HL-60 (cell line): ENCODE data around the gene RSPH6A.

Experiments
- DNase-seq, 2 experiments: peaks; one replicate each; pipeline ENCODE4 v3.0.0-alpha.2; 2010 to 2020; ENCODE audit warnings: low read depth in 1 of 2, low spot score in 1 of 2
- H3K27ac ChIP-seq: fragments of 250-450 bp; sonication (Bioruptor Pico); replicated peaks from 2 replicates; pipeline ENCODE4 v1.5.1; 2020; ENCODE audit warnings: mild to moderate bottlenecking, moderate library complexity
- H3K27me3 ChIP-seq: fragments of 250-450 bp; sonication (Bioruptor Pico); 2 replicates; pipeline ENCODE4 v1.5.1; 2021; ENCODE audit warnings: mild to moderate bottlenecking, moderate library complexity; ENCODE audit not compliant: insufficient read depth, poor library complexity, severe bottlenecking
- H3K4me3 ChIP-seq: replicated peaks from 2 replicates; pipeline ENCODE4 v1.5.1; 2011; ENCODE audit warnings: mild to moderate bottlenecking, control low read depth, low read length; ENCODE audit not compliant: insufficient read depth
- CTCF ChIP-seq: IDR thresholded peaks from one replicate; pipeline ENCODE4 v1.5.1; 2011; ENCODE audit warnings: low read length, control low read depth, inconsistent platforms; ENCODE audit not compliant: insufficient read depth
- GABPA ChIP-seq: IDR thresholded peaks from 2 replicates; pipeline ENCODE4 v1.6.1; 2012; ENCODE audit warnings: low read depth
- POLR2AphosphoS5 ChIP-seq: IDR thresholded peaks from 2 replicates; pipeline ENCODE4 v1.6.1; 2012; ENCODE audit warnings: low read depth
- SPI1 ChIP-seq: IDR thresholded peaks from 2 replicates; pipeline ENCODE4 v1.6.1; 2012; ENCODE audit warnings: low read depth, mild to moderate bottlenecking, borderline replicate concordance
- TF ChIP-seq, protein P1 (sequence below): IDR thresholded peaks from 2 replicates; pipeline ENCODE4 v1.6.1; 2012; ENCODE audit warnings: low read depth; ENCODE audit not compliant: insufficient replicate concordance

RSPH6A gene

DNA sequence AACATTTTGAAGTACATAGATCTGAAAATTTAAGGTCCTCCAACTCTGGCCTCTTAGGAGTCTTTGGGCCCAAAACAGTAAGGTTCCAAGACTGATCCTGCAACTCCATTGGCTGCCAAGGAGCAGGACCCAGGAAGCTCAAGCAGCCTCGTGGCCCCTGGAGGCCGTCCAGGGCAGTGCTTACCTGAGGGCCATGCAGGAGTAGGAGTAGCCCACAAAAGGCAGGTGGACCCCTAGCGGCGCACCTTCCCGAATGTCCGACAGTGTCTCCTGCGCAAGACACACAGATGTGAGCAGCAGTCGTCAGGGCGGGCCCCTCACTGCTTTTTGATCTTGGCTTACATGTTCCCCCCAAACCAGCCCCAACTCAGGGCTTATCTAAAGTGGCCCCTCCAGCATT, 40.3 kb downstream of the RSPH6A start:
- no peak for DNase-seq
- TF ChIP-seq, protein P1, sequence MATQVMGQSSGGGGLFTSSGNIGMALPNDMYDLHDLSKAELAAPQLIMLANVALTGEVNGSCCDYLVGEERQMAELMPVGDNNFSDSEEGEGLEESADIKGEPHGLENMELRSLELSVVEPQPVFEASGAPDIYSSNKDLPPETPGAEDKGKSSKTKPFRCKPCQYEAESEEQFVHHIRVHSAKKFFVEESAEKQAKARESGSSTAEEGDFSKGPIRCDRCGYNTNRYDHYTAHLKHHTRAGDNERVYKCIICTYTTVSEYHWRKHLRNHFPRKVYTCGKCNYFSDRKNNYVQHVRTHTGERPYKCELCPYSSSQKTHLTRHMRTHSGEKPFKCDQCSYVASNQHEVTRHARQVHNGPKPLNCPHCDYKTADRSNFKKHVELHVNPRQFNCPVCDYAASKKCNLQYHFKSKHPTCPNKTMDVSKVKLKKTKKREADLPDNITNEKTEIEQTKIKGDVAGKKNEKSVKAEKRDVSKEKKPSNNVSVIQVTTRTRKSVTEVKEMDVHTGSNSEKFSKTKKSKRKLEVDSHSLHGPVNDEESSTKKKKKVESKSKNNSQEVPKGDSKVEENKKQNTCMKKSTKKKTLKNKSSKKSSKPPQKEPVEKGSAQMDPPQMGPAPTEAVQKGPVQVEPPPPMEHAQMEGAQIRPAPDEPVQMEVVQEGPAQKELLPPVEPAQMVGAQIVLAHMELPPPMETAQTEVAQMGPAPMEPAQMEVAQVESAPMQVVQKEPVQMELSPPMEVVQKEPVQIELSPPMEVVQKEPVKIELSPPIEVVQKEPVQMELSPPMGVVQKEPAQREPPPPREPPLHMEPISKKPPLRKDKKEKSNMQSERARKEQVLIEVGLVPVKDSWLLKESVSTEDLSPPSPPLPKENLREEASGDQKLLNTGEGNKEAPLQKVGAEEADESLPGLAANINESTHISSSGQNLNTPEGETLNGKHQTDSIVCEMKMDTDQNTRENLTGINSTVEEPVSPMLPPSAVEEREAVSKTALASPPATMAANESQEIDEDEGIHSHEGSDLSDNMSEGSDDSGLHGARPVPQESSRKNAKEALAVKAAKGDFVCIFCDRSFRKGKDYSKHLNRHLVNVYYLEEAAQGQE, result no peak
- TF ChIP-seq SPI1 (no peak), GABPA (no peak), CTCF (no peak), POLR2AphosphoS5 (no peak)

GRCh38 chr19:45773384-45773783, 41.7 kb downstream of the RSPH6A start:
- Histone ChIP-seq H3K27me3 (peaks cover 40% of the 10 kb centered on the region), H3K27ac (no peak overlapping the region), H3K4me3 (no peak overlapping the region)
- TF ChIP-seq POLR2AphosphoS5 (no peak), CTCF (no peak), GABPA (no peak), SPI1 (no peak)
- TF ChIP-seq, protein P1, result no peak
- DNase-seq, result no peak

More for the DNA sequence above, 40.3 kb downstream of the RSPH6A start:
- peaks cover 43% of the 10 kb centered on the region for H3K27me3 ChIP-seq
- H3K4me3 ChIP-seq, result no peak overlapping the region
- H3K27ac ChIP-seq, result no peak overlapping the region

DNA sequence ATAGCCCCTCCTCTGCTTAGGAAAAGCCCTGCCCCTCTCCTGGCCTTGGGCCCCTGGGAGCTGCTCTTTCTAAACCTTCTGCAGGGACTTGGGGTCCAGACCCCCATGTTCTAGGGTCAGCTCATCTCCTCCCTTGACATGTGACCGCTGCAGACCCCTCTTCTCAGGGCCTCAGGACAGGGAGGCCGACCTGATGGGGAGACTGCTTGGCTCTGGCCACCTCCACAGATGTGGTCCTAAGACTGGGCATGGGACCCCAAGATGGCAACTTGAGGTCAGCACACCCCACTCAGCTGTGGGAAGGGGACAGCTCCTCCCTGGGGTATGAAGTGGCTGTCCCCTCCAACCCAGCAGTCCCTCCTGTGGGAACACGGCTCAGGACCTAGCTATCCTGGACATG, 42.2 kb downstream of the RSPH6A start:
- no peak for TF ChIP-seq GABPA
- TF ChIP-seq SPI1, result no peak
- TF ChIP-seq, protein P1, result no peak
- no peak for TF ChIP-seq CTCF
- no peak for TF ChIP-seq POLR2AphosphoS5
- H3K27ac ChIP-seq, result no peak overlapping the region
- peaks cover 40% of the 10 kb centered on the region for H3K27me3 ChIP-seq
- H3K4me3 ChIP-seq, result no peak overlapping the region
- no peak for DNase-seq
